GM20431 (cell line): ENCODE results near the gene SYTL3.

Experiments
- in situ Hi-C: fragments of 300-500 bp; cut with MseI, MboI; formaldehyde crosslinking; loops from one replicate; pipeline ENCODE4 v1.15.0; 2020; ENCODE audit warnings: low sequenced_read_pairs; ENCODE audit not compliant: unreplicated experiment

SYTL3 gene

GRCh38 chr6:158782432-158783166 is 132.7 kb downstream of the SYTL3 start:
- in situ Hi-C loops: loop anchor here (25.0 kb wide), 1 partner anchor 180 kb away; no protein-coding TSS in a partner anchor

GRCh38 chr6:158783167-158783450 is 133.3 kb downstream of the SYTL3 start:
- in situ Hi-C loops: loop anchor here (25.0 kb wide), 1 partner anchor 179 kb away; no protein-coding TSS in a partner anchor

GRCh38 chr6:158783851-158784250 is 134.0 kb downstream of the SYTL3 start:
- in situ Hi-C loops: loop anchor here (25.0 kb wide), 1 partner anchor 178 kb away; no protein-coding TSS in a partner anchor

GRCh38 chr6:158784505-158784904 is 134.7 kb downstream of the SYTL3 start:
- in situ Hi-C loops: loop anchor here (25.0 kb wide), 1 partner anchor 178 kb away; no protein-coding TSS in a partner anchor

- in situ Hi-C loops: loop anchor here (25.0 kb wide), 1 partner anchor 177 kb away; no protein-coding TSS in a partner anchor
Measured at GRCh38 chr6:158785036-158785435, 135.2 kb downstream of the SYTL3 start.

GRCh38 chr6:158786645-158787304 is 136.9 kb downstream of the SYTL3 start:
- in situ Hi-C loops: loop anchor here (25.0 kb wide), 1 partner anchor 176 kb away; no protein-coding TSS in a partner anchor

- in situ Hi-C loops: loop anchor here (25.0 kb wide), 1 partner anchor 175 kb away; no protein-coding TSS in a partner anchor
Measured at GRCh38 chr6:158787395-158787794, 137.5 kb downstream of the SYTL3 start.

- in situ Hi-C loops: loop anchor here (25.0 kb wide), 1 partner anchor 173 kb away; no protein-coding TSS in a partner anchor
Measured at GRCh38 chr6:158789115-158789917, 139.5 kb downstream of the SYTL3 start.

GRCh38 chr6:158791274-158791855 is 141.5 kb downstream of the SYTL3 start:
- in situ Hi-C loops: loop anchor here (25.0 kb wide), 1 partner anchor 171 kb away; no protein-coding TSS in a partner anchor

- in situ Hi-C loops: loop anchor here (25.0 kb wide), 1 partner anchor 170 kb away; no protein-coding TSS in a partner anchor
Measured at GRCh38 chr6:158792505-158792904, 142.7 kb downstream of the SYTL3 start.

- in situ Hi-C loops: loop anchor here (25.0 kb wide), 1 partner anchor 169 kb away; no protein-coding TSS in a partner anchor
Measured at GRCh38 chr6:158793432-158793831, 143.6 kb downstream of the SYTL3 start.

- in situ Hi-C loops: loop anchor here (25.0 kb wide), 1 partner anchor 167 kb away; no protein-coding TSS in a partner anchor
Measured at GRCh38 chr6:158795516-158795915, 145.7 kb downstream of the SYTL3 start.

GRCh38 chr6:158796353-158796752 is 146.5 kb downstream of the SYTL3 start:
- in situ Hi-C loops: loop anchor here (25.0 kb wide), 1 partner anchor 166 kb away; no protein-coding TSS in a partner anchor

- in situ Hi-C loops: loop anchor here (25.0 kb wide), 1 partner anchor 165 kb away; no protein-coding TSS in a partner anchor
Measured at GRCh38 chr6:158797331-158798310, 147.8 kb downstream of the SYTL3 start.

GRCh38 chr6:158798311-158798710 is 148.5 kb downstream of the SYTL3 start:
- in situ Hi-C loops: loop anchor here (25.0 kb wide), 1 partner anchor 164 kb away; no protein-coding TSS in a partner anchor

- in situ Hi-C loops: loop anchor here (25.0 kb wide), 1 partner anchor 163 kb away; no protein-coding TSS in a partner anchor
Measured at GRCh38 chr6:158799051-158799792, 149.4 kb downstream of the SYTL3 start.

- in situ Hi-C loops: no loop called here
Measured at GRCh38 chr6:158801655-158802294, 151.9 kb downstream of the SYTL3 start.
